ENCODE data around the gene ARL5B.

DNA sequence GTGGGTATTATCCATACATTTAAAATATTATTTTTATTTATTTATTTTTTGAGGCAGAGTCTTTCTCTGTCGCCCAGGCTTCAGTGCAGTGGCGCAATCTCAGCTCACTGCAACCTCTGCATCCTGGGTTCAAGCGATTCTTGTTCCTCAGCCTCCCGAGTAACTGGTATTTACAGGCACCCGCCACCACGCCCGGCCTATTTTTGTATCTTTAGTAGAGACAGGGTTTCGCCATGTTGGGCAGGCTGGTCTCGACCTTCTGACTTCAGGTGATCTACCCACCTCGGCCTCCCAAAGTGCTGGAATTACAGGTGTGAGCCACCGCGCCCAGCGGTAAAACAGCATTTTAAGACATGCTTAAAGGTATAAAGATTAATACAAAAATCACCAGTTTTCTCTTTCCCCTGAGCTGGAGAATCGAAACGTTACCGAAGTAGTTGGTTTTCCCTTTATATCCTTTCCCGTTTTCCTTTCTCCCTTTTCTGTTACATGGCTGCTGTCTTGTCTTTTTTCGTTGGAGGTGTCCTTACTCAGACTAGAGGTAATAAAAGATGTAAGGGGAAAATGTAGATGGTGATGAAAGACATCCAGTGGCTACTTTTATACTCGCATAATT, 1.7 kb downstream of the ARL5B start:
- TF ChIP-seq POLR2A (IDR thresholded peaks at IDR 0.05) (no peak), CTCF (IDR thresholded peaks at IDR 0.05) (no peak), EP300 (IDR thresholded peaks at IDR 0.05) (no peak)
